Measurements from ENCODE around the gene UMODL1. TPM values are rescaled to one million over a fixed set of nuclear protein-coding genes. Genes with fewer than 3 reads are reported as not detected.

The UMODL1 gene
- total and polyA plus RNA-seq, 8 donors: 0.10 to 0.69 (median 0.48) TPM; not detected in 1

DNA sequence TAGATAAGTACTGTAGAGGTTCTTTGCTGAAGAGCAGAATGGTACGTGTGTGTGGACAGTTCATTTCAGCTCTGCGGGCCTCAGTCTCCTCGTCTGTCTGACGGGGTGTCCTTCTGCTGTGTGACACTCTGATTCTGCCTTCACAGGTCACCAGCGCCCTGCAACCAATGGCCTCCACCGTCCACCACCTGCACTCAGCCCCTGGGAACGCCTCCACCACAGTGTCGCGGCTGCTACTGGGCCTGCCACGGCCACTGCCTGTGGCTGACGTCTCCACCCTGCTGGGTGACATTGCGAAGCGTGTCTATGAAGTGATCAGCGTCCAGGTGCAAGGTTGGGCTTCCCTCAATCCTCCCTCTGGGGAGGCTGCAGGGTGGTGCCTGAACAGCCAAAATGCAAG is 17.0 kb downstream of the UMODL1 start:
- no peaks in the 10 kb centered on the region for H3K4me1 ChIP-seq
- intact Hi-C loops (cut with DNase I): no loop called here
- no peak overlapping the region for H3K4me3 ChIP-seq
- TF ChIP-seq, protein P1, sequence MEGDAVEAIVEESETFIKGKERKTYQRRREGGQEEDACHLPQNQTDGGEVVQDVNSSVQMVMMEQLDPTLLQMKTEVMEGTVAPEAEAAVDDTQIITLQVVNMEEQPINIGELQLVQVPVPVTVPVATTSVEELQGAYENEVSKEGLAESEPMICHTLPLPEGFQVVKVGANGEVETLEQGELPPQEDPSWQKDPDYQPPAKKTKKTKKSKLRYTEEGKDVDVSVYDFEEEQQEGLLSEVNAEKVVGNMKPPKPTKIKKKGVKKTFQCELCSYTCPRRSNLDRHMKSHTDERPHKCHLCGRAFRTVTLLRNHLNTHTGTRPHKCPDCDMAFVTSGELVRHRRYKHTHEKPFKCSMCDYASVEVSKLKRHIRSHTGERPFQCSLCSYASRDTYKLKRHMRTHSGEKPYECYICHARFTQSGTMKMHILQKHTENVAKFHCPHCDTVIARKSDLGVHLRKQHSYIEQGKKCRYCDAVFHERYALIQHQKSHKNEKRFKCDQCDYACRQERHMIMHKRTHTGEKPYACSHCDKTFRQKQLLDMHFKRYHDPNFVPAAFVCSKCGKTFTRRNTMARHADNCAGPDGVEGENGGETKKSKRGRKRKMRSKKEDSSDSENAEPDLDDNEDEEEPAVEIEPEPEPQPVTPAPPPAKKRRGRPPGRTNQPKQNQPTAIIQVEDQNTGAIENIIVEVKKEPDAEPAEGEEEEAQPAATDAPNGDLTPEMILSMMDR (IDR thresholded peaks at IDR 0.05): no peak
- H3K9me3 ChIP-seq: no peaks in the 10 kb centered on the region
- DNase-seq (no peak), ATAC-seq (no peak)
- no peaks in the 10 kb centered on the region for H3K36me3 ChIP-seq
- no peak overlapping the region for H3K27ac ChIP-seq
- peaks cover 0 to 11% of the 10 kb centered on the region in 2 donors for H3K27me3 ChIP-seq

GRCh38 chr21:42088658-42089057 is 17.5 kb downstream of the UMODL1 start:
- Histone ChIP-seq H3K4me1 (no peaks in the 10 kb centered on the region), H3K27me3 (peaks cover 0 to 16% of the 10 kb centered on the region in 2 donors), H3K27ac (no peak overlapping the region), H3K9me3 (no peaks in the 10 kb centered on the region), H3K36me3 (no peaks in the 10 kb centered on the region), H3K4me3 (no peak overlapping the region)
- TF ChIP-seq, protein P1 (IDR thresholded peaks at IDR 0.05): no peak
- no peak for DNase-seq
- intact Hi-C loops (cut with DNase I): no loop called here
- ATAC-seq: no peak

GRCh38 chr21:42089093-42089631 is 18.0 kb downstream of the UMODL1 start:
- TF ChIP-seq, protein P1 (IDR thresholded peaks at IDR 0.05): no peak
- DNase-seq (no peak), ATAC-seq (no peak)
- Histone ChIP-seq H3K4me1 (no peaks in the 10 kb centered on the region), H3K27me3 (peaks cover 0 to 16% of the 10 kb centered on the region in 2 donors), H3K36me3 (no peaks in the 10 kb centered on the region), H3K27ac (no peak overlapping the region), H3K4me3 (no peak overlapping the region), H3K9me3 (no peaks in the 10 kb centered on the region)
- intact Hi-C loops (cut with DNase I): no loop called here

GRCh38 chr21:42089665-42090310 is 18.7 kb downstream of the UMODL1 start:
- Histone ChIP-seq H3K27me3 (peaks cover 0 to 16% of the 10 kb centered on the region in 2 donors), H3K27ac (no peak overlapping the region), H3K9me3 (peaks cover 0 to 2% of the 10 kb centered on the region in 2 donors), H3K4me1 (no peaks in the 10 kb centered on the region), H3K36me3 (no peaks in the 10 kb centered on the region), H3K4me3 (no peak overlapping the region)
- TF ChIP-seq, protein P1 (IDR thresholded peaks at IDR 0.05): no peak
- DNase-seq (no peak), ATAC-seq (no peak)
- intact Hi-C loops (cut with DNase I): no loop called here

DNA sequence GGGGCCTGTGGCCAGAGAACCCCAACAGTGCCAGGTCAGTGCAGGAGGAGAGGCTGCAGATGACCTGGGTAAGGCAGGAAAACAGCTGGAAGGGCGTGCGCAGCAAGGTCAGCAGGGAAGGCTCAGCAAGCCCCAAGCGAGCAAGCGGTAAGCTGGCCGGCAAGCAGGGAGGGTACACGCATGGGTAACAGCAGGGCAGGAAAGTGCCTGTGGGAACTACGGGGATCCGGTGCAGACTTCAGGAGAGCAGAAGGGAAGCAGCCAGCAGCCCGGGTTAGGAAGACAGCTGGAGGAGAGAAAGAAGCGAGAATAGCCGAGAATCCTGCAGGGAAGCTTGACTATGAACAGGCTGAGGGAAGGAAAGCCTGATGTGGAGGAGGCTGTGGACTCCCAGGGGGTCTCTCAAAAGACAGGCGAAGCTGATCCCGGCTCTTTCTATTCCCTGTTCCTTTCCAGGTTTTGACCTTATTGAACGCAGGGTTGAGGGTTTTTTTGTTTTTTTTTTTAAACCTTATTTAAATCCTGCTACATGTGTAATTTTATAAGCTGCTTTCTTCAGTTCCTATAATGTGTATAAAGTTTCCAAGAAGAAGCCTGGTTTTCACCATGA is 20.9 kb downstream of the UMODL1 start:
- ATAC-seq (no peak), DNase-seq (no peak)
- peaks cover 0 to 6% of the 10 kb centered on the region in 2 donors for H3K9me3 ChIP-seq
- no peaks in the 10 kb centered on the region for H3K4me1 ChIP-seq
- H3K36me3 ChIP-seq: no peaks in the 10 kb centered on the region
- no peak overlapping the region for H3K4me3 ChIP-seq
- H3K27me3 ChIP-seq: peaks cover 0 to 16% of the 10 kb centered on the region in 2 donors
- TF ChIP-seq, protein P1 (IDR thresholded peaks at IDR 0.05): no peak
- H3K27ac ChIP-seq: no peak overlapping the region
- intact Hi-C loops (cut with DNase I): no loop called here
